NCI-H1092 (cell line): ENCODE measurements around the gene KAT2B.
"Not testable (repeated sequence)": the region's sequence is repeated elsewhere in the genome, so short reads cannot be mapped to it uniquely, and the experiment has no call there.

Experiments used
- DNase-seq: peaks from one replicate; lab custom pipeline; 2025; lab: John Stamatoyannopoulos, UW

KAT2B gene

DNA sequence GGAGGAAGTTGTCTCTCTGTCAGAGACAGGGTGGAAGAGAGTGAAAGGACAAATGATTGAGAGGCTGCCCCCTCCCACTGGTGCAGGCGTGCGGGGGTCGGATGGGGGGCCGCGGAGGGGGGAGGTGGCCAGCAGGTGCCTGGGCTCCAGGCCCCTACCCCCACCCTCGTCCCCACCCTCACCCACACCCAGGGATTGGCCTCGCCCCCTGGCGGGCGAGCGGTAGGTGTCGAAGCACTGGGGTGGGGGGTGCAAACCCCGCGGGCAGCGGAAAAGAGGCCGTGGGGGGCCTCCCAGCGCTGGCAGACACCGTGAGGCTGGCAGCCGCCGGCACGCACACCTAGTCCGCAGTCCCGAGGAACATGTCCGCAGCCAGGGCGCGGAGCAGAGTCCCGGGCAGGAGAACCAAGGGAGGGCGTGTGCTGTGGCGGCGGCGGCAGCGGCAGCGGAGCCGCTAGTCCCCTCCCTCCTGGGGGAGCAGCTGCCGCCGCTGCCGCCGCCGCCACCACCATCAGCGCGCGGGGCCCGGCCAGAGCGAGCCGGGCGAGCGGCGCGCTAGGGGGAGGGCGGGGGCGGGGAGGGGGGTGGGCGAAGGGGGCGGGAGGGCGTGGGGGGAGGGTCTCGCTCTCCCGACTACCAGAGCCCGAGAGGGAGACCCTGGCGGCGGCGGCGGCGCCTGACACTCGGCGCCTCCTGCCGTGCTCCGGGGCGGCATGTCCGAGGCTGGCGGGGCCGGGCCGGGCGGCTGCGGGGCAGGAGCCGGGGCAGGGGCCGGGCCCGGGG is at the start of gene KAT2B:
KAT2B (plus strand) TSS at position 682 of the 783 bp plus-strand sequence; CDS start at position 714, 32 bp downstream.
- peak; percentile 63 for DNase-seq

DNA sequence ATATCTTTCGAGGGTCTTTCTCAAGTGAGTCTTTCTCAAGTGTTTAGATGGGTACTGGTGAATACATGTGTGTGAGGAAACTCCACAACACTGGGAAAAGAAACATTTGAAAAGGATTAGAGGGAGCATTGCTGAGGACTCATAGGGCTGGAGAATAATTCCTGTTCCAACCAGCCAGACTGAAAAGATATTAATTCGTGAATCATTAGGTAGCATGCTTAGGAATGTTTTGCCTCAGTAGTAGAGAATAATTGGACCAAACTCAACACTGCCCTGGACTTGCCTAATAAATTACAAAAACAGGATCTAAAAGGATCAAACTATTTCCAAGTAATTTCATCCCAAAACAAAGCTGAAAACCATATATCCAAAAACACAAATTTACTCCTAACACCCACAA is 45.5 kb upstream of the KAT2B start:
- no peak for DNase-seq

DNA sequence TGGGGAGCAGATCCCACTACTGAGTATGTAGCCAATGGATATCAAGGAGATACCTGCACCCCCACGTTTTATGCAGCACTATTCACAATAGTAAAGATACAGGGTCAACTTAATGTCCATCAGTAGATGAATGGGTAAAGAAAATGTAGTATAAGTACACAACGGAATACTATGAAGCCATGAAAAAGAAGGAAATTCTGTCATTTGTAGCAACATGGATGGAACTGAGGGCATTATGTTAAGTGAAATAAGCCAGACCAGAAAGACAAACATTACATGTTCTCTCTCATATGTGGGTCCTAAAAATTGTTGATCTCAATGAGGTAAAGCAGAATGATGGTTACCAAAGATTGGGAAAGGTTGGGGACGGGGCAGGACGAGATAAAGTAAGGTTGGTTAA is 42.7 kb upstream of the KAT2B start:
- DNase-seq = no peak

DNA sequence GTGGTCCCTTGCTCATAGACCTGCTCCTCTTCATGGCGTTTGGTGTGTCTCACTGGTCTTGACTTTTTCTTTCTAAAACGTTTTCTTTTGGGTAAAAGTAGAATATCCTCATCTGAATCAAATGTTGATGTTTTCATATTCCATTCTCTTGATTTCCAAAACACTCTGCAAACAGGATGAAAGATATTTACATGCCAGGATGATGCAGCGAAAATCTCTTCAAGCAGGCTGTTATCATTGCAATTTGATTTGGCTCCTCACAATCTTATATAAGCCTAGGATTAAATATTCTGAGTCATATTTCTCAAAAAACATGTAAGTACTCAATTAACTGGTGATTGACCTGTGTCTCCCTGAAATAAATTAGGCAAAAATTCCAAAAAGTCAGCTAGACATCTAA is 38.3 kb upstream of the KAT2B start:
- no peak for DNase-seq

DNA sequence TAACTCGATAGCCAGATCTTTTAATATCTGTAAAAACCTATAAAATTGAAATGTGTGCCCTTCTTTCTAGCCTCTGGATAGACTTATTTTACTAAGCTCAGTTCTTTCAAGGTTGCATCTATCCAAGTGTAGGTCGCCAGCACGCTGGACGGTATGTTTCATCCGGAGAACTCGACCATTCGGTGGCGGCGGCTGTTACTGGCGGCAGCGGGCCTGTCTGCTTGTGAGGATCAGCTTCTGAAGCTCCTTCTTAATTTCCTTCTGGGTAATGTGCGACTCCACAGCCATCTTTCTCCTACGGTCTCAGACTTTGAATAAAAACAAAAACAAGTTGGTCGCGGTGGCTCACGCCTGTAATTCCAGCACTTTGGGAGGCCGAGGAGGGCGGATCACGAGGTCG is 32.3 kb upstream of the KAT2B start:
- no peak for DNase-seq

DNA sequence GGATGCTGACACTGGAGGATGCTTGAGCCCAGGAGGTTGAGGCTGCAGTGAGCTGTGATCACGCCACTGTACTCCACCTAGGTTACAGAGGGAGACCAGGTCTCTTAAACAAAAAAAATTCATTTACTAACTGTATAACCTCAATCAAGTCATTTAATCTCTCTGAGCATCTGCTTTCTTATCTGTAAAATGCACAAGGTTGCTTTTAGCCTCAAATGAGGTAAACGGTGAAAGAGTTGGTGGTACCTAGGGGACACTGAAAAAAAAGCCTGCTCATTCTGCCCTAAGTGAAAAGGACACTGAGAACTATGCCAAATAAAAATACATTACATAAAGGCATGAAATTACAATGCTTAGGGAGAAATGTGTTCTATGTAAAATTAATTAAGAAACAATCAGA is 31.6 kb upstream of the KAT2B start:
- DNase-seq = no peak

DNA sequence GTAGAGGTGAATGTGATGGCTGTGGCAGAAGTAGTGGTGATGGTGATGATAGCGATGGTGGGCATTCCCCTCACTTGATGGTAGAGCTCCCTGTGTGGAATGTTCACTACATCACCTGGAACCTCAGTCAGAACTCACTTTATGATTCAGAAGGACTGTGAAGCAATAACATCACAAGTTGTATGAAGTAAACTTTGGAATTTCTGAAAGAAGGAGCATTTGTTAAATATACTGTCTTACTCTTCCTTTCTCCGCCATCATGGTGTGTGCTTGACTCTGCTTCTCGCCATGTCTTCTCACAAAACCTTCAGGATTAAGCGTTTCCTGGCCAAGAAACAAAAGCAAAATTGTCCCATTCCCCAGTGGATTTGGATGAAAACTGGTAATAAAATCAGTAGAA is 28.1 kb upstream of the KAT2B start, which contains the start of gene PP2D1:
PP2D1 (minus strand) TSS at position 101 of the 400 bp plus-strand sequence. CDS start 192 bp downstream, outside the sequence.
- DNase-seq = no peak

DNA sequence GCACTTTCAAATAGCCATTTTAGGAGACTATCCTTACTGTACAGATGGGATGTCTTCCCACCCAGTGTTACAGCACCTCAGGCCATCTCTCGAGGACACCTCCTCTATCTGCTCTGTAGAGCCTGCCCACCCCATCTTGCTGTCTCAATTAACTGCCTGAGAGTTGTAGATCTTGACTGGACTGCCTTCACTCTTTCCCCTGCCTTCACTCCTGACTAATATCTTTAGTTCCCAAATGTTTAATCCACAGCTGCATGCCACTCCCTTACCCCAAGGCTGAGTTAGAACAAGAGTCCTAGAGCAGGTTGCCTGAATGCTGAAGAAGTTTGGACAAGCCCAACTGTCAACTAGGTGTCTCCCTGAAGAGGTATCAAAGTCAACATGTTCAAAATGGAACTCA is 26.9 kb upstream of the KAT2B start:
- no peak for DNase-seq

DNA sequence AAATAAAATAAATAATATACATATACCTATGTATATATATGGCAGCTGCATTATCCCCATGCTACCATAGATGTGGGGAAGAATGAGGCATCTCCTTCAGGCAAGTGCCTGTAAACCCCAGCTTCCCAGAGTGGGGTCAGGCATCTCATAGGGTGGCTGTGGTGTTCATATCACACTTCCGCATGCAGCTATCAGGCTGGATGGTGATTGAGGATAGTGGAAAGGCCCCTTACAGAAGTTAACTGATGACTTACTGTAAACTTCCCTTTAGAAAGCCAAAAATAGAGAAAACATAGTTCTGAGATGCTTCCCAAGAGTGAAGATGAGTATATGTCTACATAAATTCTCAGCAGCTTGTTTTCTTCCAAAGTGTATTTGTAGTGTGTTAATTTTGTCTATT is 24.7 kb upstream of the KAT2B start:
- no peak for DNase-seq

DNA sequence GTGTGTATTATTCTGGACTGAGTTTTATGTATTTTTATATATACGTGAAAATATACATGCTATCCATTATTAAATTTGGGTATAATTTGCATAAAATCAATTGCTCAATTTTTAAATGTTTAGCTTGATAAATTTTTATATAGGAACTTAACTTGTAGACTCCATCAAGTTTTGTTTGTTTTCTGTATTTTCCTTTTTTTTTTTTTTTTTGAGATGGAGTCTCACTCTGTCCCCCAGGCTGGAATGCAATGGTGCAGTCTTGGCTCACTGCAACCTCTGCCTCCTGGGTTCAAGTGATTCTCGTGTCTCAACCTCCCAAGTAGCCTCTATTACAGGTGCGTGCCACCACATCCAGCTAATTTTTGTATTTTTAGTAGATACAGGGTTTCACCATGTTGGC is 24.2 kb upstream of the KAT2B start:
- DNase-seq = not testable (repeated sequence)

DNA sequence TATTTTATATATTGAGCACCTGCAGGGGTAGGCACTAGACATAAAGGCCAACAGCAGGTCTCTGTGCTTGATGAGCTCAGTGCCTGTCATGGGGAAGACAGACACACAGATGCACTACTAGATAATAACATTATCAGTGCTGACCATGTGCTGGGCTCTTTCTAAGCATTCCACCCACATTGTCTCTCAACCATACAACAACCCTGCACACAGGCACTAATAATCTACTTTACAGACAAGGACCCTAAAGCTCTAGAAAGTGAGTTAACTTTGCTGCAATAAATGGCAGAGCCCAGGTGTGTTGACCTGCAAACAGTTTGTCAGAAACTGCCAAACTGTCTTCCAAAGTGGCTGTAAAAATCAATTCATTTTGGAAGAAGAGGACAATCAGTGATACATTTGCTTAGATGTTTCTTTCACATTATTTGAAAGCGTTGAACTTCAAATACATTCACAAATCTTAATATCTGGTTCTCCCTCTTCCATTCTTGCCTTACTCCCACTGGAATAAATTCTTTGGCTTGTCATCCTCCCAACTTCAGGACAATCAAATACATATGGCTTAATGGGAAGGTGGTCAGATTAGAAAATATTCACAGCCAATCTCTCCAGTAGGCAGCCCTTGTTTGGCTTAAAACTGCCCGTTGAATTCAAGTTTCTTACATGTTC is 17.2 kb upstream of the KAT2B start:
- no peak for DNase-seq

DNA sequence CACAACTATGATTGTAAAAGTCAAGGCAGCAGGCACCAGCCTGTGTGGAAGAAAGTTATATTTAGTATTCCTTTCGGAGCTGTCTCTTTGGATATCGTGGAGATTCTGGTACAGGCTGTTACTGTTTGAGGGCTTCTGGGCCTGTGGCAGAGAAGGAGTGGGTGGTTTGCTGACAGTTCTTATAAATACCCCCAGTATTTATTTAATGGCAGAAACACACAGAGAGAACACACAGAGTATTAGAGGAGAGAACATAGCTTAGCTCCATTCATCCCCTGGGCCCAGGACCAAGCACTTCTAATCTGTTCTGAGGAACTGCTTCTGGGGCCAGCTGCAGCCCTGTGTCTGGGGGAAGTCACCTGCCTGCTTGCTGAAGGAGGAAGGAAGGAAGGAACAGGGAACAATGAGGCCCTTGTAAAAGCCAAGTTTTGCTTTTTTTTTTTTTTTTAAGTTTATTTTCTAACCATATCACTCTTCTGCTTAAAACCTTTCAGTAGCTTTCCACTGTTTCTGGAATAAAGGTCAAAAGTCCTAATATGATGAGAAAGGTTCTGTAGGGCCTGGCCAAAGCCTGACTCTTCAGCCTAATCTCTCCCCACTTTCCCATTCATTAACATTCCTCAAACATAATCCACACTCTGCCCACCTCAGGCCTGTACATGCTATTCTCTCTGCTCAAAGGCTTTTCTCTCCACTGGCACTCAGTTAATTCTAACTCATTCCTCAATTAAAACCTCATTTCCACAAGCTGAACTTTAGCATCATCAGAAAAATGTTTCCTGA is 16.4 kb upstream of the KAT2B start:
- no peak for DNase-seq

DNA sequence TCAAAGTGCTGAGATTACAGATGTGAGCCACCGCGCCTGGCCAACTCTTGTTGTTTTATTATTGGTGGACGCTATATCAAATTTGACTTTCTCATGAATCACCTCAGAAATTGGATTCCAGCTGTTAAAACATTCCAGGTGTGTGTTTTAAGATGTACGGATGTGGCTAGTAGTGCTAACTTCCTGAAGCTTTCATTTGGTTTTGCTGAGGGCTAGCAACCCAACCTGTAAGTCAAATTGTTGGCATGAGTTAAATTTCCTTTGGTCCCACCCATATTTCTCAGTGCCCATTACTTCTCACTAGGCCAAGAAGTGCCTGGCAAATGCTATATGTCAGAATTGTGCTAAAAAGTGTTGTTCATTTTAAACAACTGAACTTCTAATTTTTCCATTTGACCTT is 13.1 kb upstream of the KAT2B start:
- DNase-seq = no peak

DNA sequence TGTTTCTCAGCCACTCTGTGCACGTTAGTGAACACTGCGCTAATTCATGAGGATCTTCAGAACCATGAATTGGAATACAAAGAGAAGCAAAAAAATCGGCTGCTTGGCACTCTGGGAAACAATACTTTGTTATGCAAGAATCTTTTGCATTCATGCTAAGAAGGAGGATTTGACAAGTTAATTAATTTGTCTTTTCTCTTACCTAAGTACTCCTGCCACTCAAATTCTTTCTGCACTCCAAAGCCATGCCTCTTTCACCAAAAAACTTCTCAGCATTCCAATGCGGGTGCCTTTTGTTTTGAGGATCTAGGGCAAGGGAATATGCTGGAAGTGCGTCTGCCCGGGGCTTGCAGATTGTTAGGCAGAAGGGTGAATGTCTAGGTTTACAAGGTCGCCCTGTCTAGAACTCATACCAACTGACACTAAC is 11.3 kb upstream of the KAT2B start:
- DNase-seq = no peak

DNA sequence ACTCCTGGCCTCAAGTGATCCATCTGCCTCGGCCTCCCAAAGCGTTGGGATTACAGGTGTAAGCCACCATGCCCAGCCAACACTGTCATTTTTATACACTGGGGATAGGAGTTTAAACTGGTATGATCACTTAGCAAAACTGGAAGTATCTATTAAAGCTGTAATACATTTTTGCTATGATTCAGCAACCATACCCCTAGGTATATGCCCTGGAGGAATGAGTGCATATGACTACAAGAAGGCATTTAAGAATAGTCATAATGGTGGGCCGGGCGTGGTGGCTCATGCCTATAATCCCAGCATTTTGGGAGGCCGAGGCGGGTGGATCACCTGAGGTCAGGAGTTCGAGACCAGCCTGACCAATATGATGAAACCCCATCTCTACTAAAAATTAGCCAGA is 8.3 kb upstream of the KAT2B start:
- DNase-seq = not testable (repeated sequence)

DNA sequence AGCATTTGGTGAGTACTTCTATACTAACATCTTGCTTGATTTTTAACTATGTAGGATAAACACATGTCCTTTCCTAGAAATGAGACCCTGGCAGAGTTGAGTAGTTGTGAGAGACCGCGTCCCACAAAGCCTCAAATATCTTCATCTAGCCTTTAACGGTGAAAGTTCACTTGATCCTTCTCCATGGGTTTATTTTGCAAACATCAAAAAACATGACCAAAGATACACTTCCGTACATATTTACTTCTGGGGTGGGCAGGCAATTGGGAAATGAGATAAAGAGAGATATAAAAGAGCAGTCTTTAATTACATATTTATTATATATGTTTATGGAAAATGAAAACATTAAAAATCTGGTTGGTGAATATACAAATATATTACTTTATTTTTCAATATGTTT is 5.2 kb upstream of the KAT2B start:
- no peak for DNase-seq

DNA sequence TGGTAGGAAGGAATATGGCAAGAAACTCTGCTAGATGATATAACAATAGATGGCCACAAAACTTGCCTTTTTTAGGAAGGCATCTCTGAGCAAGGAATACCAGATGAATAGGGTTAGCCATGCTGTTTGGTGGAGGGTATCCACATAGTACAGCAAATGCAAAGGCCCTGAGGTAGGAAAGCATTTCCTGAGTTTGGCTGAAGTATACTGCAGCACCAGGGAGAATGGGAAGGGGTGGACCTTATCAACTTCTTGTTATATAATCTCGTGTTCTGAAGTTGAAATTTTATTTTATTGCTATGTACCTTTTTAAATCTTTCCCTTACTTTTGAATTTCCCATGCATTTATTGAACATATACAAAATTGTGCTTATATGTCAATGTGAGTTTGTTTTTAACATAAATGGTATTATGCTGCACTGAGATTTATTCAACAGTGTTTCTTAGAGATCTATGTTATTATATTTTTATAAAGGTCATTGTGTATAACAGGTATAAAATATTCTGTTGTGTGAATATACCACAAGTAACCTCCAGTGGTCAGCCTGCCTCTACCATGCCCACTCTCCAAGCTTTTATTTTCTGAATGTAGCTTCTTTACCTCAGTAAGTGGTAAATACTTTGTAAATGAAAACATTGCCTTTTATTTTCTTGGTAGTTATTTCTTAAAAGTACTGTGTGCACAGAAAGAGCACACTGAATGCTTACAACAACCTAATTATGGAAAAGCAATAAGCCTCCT is 2.8 kb upstream of the KAT2B start:
- DNase-seq = no peak

DNA sequence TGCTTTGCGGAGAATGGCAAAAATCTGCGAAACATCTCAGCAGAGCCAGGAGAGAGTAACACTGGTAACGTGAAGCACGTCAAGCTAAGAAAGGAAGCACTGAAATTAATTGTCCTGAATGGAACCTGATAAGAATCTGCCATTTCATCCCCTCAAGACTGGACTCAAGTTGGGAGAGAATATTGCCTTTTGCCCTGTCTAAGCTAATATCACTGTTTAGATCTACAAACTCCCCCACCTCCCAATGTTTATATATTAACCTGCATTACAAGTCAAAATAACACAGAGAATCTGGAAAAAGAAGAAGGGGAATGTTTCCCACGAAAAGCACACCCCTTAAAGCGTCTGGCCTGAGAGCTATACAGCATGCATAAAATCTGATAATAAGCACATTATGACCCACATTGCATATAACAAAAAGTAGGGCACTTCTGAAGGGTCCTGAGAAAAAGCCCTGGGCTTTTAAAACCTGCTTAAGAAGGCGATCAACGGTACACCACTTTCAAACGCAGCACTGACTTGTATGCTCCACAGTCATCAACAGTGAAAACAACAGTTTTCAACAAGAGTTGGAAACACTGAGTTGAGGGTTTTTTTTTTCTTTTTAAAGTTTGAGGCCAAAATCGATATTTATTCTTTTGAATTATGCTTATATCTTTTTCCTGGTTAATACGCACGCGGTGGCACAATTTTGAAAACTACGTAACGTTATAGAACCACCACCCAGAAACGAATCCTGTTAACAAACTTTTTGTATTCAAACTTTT is 1.4 kb upstream of the KAT2B start:
- DNase-seq = no peak

DNA sequence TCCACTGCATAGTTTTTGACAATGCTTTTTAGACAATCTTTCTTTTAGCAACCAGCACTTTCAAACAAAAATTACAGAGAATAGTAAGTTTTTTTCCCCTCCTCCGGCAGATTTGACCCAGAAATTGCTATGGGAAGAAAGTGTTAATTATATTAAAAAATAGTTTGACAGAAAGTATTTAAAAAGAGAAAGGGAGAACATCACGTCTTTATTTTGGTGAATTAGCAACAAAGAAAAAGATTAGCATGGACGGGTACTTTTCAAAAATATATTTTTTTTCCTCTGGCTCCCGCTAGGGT is 831 bp upstream of the KAT2B start:
- DNase-seq = no peak

DNA sequence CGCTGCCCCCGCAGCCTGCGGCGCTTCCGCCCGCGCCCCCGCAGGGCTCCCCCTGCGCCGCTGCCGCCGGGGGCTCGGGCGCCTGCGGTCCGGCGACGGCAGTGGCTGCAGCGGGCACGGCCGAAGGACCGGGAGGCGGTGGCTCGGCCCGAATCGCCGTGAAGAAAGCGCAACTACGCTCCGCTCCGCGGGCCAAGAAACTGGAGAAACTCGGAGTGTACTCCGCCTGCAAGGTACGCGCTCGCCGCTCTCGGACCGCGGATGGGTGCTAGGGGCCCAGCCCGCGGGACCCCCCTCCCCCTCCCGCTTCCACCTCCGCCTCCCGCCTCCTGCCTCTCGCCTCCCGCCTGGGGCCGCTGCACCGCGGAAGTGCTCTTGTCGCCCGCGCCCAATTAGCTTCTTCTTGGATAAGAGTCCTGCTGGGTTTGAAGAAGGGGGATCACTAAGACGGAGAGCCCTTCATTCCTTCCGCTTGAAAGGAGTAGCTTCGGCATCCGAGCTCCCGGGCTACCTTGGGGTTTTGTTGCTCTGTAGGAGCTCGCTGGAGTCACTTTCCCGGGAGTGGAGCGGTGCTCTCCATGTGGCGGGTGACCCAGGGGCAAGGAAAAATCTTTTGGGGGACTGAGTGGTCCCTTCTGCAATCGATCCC is 426 bp downstream of the KAT2B start:
- DNase-seq = peak; percentile 34

DNA sequence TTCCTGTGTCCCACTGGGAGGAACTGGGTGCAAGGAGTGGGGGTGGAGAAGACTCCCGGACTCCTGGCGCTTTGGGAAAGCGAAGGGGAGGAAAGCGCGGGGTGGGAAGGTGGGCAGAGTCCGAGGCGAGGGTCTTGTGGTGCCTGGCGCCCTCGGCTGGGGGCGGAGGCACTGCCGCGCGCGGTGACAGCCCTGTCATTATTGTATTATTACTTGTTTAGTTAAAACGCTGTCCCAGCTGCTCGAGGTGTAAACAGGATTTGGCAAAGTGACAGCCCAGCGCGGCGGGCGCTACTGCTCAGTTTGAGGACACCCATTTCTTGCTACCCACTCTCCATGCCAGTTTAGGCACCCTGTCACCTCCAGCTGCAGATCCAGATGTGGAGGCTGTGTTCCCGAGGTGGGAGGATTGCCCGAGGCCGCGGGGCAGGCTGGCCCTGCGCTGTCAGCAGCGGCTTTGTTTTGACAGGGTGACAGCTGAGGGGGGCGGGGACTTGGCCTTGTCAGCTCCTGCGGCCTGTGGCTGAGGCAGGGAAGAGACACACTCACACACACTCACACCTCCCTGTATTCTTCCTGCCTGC is 1.0 kb downstream of the KAT2B start:
- DNase-seq = peak; percentile 44
